ENCODE measurements around the gene GPR84. TPM values are rescaled to one million over a fixed set of nuclear protein-coding genes. Genes with fewer than 3 reads are reported as not detected.
A peak's percentile ranks its signal among the peaks of the same experiment; 100 is the strongest.

Gene GPR84
- total RNA-seq, 2 experiments from 2014 or later, result 0.27 to 0.53 TPM

- CTCF ChIA-PET, result interaction anchor here (1.1 to 1.6 kb wide), 2 partner anchors 9 to 11 kb away, joined by 3 to 4 read pairs; no protein-coding TSS in a partner anchor
These were observed 24.2 kb upstream of the GPR84 start for GRCh38 chr12:54388237-54389133.

GRCh38 chr12:54387114-54387467 lies 22.8 kb upstream of the GPR84 start:
- Histone ChIP-seq H3K36me3 (ENCODE audit: insufficient read depth, low read length) (no peaks in the 10 kb centered on the region), H3K9me3 (ENCODE audit: control insufficient read depth in 1 of 2, insufficient read depth in 1 of 2, low read length in 2 of 2) (no peaks in the 10 kb centered on the region), H3K27me3 (ENCODE audit: control insufficient read depth in 1 of 2, insufficient read depth in 2 of 2, low read length in 2 of 2) (no peaks in the 10 kb centered on the region), H3K4me1 (ENCODE audit: insufficient read depth, low read length) (peaks cover 26% of the 10 kb centered on the region), H3K27ac (ENCODE audit: low read depth in 1 of 2, low read length in 2 of 2) (no peak overlapping the region), H3K4me3 (ENCODE audit: low read length) (no peak overlapping the region)
- Mint-ChIP-seq H3K27ac (no peak overlapping the region), H3K4me3 (no peak overlapping the region), H3K27me3 (no peaks in the 10 kb centered on the region), H3K36me3 (ENCODE audit: low read depth) (peaks cover 5% of the 10 kb centered on the region), H3K9me3 (no peaks in the 10 kb centered on the region), H3K4me1 (ENCODE audit: low read depth) (peaks cover 29% of the 10 kb centered on the region)
- DNase-seq, result no peak
- no peak for TF ChIP-seq CTCF (IDR thresholded peaks at IDR 0.05)
- intact Hi-C loops (cut with DNase I, micrococcal nuclease), result no loop called here
- POLR2A ChIA-PET, result no interaction called here
- CTCF ChIA-PET, result interaction anchor here (0.8 to 1.6 kb wide), 6 partner anchors 12 to 110 kb away, joined by 3 to 4 read pairs (median 3); partner anchors contain the start of gene NCKAP1L
- ATAC-seq (ENCODE audit: poor library complexity), result no peak

More at GRCh38 chr12:54388237-54389133, 24.2 kb upstream of the GPR84 start:
- H3K4me3 ChIP-seq (ENCODE audit: low read length), result no peak overlapping the region
- peaks cover 35% of the 10 kb centered on the region for H3K4me1 Mint-ChIP-seq (ENCODE audit: low read depth)
- peaks cover 3% of the 10 kb centered on the region for H3K36me3 ChIP-seq (ENCODE audit: insufficient read depth, low read length)
- no peak overlapping the region for H3K27ac ChIP-seq (ENCODE audit: low read depth in 1 of 2, low read length in 2 of 2)
- POLR2A ChIA-PET, result no interaction called here
- H3K36me3 Mint-ChIP-seq (ENCODE audit: low read depth), result peaks cover 5% of the 10 kb centered on the region
- TF ChIP-seq CTCF (IDR thresholded peaks at IDR 0.05), result no peak
- H3K4me3 Mint-ChIP-seq, result no peak overlapping the region
- H3K27me3 ChIP-seq (ENCODE audit: control insufficient read depth in 1 of 2, insufficient read depth in 2 of 2, low read length in 2 of 2), result no peaks in the 10 kb centered on the region
- peak overlapping the region; percentile 19 for H3K27ac Mint-ChIP-seq
- no peaks in the 10 kb centered on the region for H3K27me3 Mint-ChIP-seq
- no peaks in the 10 kb centered on the region for H3K9me3 Mint-ChIP-seq
- DNase-seq (no peak), ATAC-seq (ENCODE audit: poor library complexity) (no peak)
- no peaks in the 10 kb centered on the region for H3K9me3 ChIP-seq (ENCODE audit: control insufficient read depth in 1 of 2, insufficient read depth in 1 of 2, low read length in 2 of 2)
- intact Hi-C loops (cut with DNase I, micrococcal nuclease), result no loop called here
- H3K4me1 ChIP-seq (ENCODE audit: insufficient read depth, low read length), result peaks cover 36% of the 10 kb centered on the region

- DNase-seq, result no peak
- Mint-ChIP-seq H3K4me3 (no peak overlapping the region), H3K36me3 (ENCODE audit: low read depth) (peaks cover under 1% of the 10 kb centered on the region), H3K27ac (no peak overlapping the region), H3K27me3 (no peaks in the 10 kb centered on the region), H3K4me1 (ENCODE audit: low read depth) (peaks cover 24% of the 10 kb centered on the region), H3K9me3 (no peaks in the 10 kb centered on the region)
- H3K4me1 ChIP-seq (ENCODE audit: insufficient read depth, low read length), result peaks cover 21% of the 10 kb centered on the region
- no peak for TF ChIP-seq CTCF (IDR thresholded peaks at IDR 0.05)
- intact Hi-C loops (cut with DNase I, micrococcal nuclease), result no loop called here
- H3K36me3 ChIP-seq (ENCODE audit: insufficient read depth, low read length), result no peaks in the 10 kb centered on the region
- no peaks in the 10 kb centered on the region for H3K27me3 ChIP-seq (ENCODE audit: control insufficient read depth in 1 of 2, insufficient read depth in 2 of 2, low read length in 2 of 2)
- no peak overlapping the region for H3K4me3 ChIP-seq (ENCODE audit: low read length)
- ChIA-PET POLR2A (no interaction called here), CTCF (interaction anchor here (1.0 to 1.6 kb wide), 4 partner anchors 17 to 111 kb away, joined by 3 to 4 read pairs (median 3); partner anchors contain the start of gene NCKAP1L)
- ATAC-seq (ENCODE audit: poor library complexity), result no peak
- no peaks in the 10 kb centered on the region for H3K9me3 ChIP-seq (ENCODE audit: control insufficient read depth in 1 of 2, insufficient read depth in 1 of 2, low read length in 2 of 2)
- H3K27ac ChIP-seq (ENCODE audit: low read depth in 1 of 2, low read length in 2 of 2), result no peak overlapping the region
These were observed 22.3 kb upstream of the GPR84 start for GRCh38 chr12:54386403-54387113.

All from CD4-positive, alpha-beta T cell (primary cell).